Measurements from ENCODE around the gene SH3TC1.

Gene SH3TC1

GRCh38 chr4:8244001-8244757 is 45.1 kb downstream of the SH3TC1 start:
- no peak for DNase-seq (ENCODE audit: low spot score)

- no peak for DNase-seq (ENCODE audit: low spot score)
Observed at GRCh38 chr4:8244931-8245460, 45.9 kb downstream of the SH3TC1 start.

GRCh38 chr4:8245884-8246833 is 47.1 kb downstream of the SH3TC1 start:
- DNase-seq (ENCODE audit: low spot score) = no peak

- DNase-seq (ENCODE audit: low spot score) = no peak
Observed at GRCh38 chr4:8247047-8247930, 48.2 kb downstream of the SH3TC1 start.

GRCh38 chr4:8248091-8248490 is 49.0 kb downstream of the SH3TC1 start:
- no peak for DNase-seq (ENCODE audit: low spot score)

- no peak for DNase-seq (ENCODE audit: low spot score)
Observed at GRCh38 chr4:8250227-8250626, 51.1 kb downstream of the SH3TC1 start.

GRCh38 chr4:8250637-8251036 is 51.5 kb downstream of the SH3TC1 start:
- no peak for DNase-seq (ENCODE audit: low spot score)

GRCh38 chr4:8251110-8251883 is 52.2 kb downstream of the SH3TC1 start:
- DNase-seq (ENCODE audit: low spot score) = no peak

GRCh38 chr4:8252301-8253173 is 53.4 kb downstream of the SH3TC1 start:
- DNase-seq (ENCODE audit: low spot score) = no peak

GRCh38 chr4:8254076-8254475 is 55.0 kb downstream of the SH3TC1 start:
- no peak for DNase-seq (ENCODE audit: low spot score)

GRCh38 chr4:8255698-8256441 is 56.8 kb downstream of the SH3TC1 start:
- no peak for DNase-seq (ENCODE audit: low spot score)

- DNase-seq (ENCODE audit: low spot score) = no peak
Observed at GRCh38 chr4:8257854-8258253, 58.8 kb downstream of the SH3TC1 start.

GRCh38 chr4:8258552-8259212 is 59.6 kb downstream of the SH3TC1 start:
- DNase-seq (ENCODE audit: low spot score) = no peak

GRCh38 chr4:8259743-8260430 is 60.8 kb downstream of the SH3TC1 start:
- DNase-seq (ENCODE audit: low spot score) = no peak

GRCh38 chr4:8260656-8261111 is 61.6 kb downstream of the SH3TC1 start:
- peak; percentile 34 for DNase-seq (ENCODE audit: low spot score)

GRCh38 chr4:8261851-8262535 is 62.9 kb downstream of the SH3TC1 start:
- no peak for DNase-seq (ENCODE audit: low spot score)

- no peak for DNase-seq (ENCODE audit: low spot score)
Observed at GRCh38 chr4:8262637-8263322, 63.7 kb downstream of the SH3TC1 start.

Measured in Ammon's horn (tissue), 1 donor.